ENCODE measurements around the gene UNK. TPM values are rescaled to one million over a fixed set of nuclear protein-coding genes. Genes with fewer than 3 reads are reported as not detected.
A peak's percentile ranks its signal among the peaks of the same experiment; 100 is the strongest.

UNK gene
- total RNA-seq, 1 experiment from 2014 or later, result 27.8 TPM

DNA sequence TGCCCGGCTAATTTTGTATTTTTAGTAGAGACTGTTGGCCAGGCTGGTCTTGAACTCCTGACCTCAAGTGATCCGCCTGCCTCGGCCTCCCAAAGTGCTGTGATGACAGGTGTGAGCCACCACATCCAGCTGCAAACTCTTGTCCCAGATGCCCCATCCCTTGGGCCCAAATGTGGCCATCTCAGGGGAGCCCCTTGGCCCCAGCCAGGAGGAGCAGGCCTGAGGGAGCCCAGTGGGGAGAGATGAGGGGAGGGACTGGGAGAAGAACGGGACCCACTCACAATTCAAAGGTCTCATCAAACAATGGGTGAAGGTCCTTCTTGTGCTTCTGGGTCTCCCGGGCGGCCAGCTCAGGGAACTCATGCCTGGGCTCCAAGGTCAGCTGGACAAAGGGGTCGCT, 45.1 kb downstream of the UNK start:
- H3K79me2 ChIP-seq (ENCODE audit: low read depth), result no peaks in the 10 kb centered on the region
- ChIA-PET CTCF (interaction anchor here (0.5 to 0.7 kb wide), 2 partner anchors 48 to 89 kb away, joined by 4 to 6 read pairs; partner anchors contain the start of gene TRIM47), POLR2A (ENCODE audit: unreplicated experiment) (interaction anchor here (0.6 kb wide), 1 partner anchor 64 kb away, joined by 4 read pairs; no protein-coding TSS in a partner anchor)
- H3K9me3 ChIP-seq (ENCODE audit: insufficient read depth, low read depth), result no peaks in the 10 kb centered on the region
- no peak overlapping the region for H3K27ac ChIP-seq
- no peaks in the 10 kb centered on the region for H3K27me3 ChIP-seq (ENCODE audit: insufficient read depth, low read depth)
- no peaks in the 10 kb centered on the region for H4K20me1 ChIP-seq (ENCODE audit: insufficient read depth)
- peaks cover 28% of the 10 kb centered on the region; the same call in 1 of the 2 replicates for H3F3A ChIP-seq (ENCODE audit: insufficient read depth, low read depth)
- BruUV-seq (replicated peaks), result no TSS peak
- H3K4me2 ChIP-seq, result no peak overlapping the region
- H3K4me3 ChIP-seq, result no peak overlapping the region
- no peak for DNase-seq
- no peaks in the 10 kb centered on the region for H3K9me2 ChIP-seq (ENCODE audit: insufficient read depth)
- no peaks in the 10 kb centered on the region for H3K4me1 ChIP-seq (replicated peaks; ENCODE audit: insufficient read depth)
- no peak overlapping the region for H2AFZ ChIP-seq
- no peaks in the 10 kb centered on the region for H3K36me3 ChIP-seq (ENCODE audit: low read depth)
- intact Hi-C loops (cut with micrococcal nuclease; ENCODE audit: unreplicated experiment), result no loop called here
- TF ChIP-seq, protein P1, sequence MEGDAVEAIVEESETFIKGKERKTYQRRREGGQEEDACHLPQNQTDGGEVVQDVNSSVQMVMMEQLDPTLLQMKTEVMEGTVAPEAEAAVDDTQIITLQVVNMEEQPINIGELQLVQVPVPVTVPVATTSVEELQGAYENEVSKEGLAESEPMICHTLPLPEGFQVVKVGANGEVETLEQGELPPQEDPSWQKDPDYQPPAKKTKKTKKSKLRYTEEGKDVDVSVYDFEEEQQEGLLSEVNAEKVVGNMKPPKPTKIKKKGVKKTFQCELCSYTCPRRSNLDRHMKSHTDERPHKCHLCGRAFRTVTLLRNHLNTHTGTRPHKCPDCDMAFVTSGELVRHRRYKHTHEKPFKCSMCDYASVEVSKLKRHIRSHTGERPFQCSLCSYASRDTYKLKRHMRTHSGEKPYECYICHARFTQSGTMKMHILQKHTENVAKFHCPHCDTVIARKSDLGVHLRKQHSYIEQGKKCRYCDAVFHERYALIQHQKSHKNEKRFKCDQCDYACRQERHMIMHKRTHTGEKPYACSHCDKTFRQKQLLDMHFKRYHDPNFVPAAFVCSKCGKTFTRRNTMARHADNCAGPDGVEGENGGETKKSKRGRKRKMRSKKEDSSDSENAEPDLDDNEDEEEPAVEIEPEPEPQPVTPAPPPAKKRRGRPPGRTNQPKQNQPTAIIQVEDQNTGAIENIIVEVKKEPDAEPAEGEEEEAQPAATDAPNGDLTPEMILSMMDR (conservative IDR thresholded peaks at IDR 0.05), result no peak
- no peak for TF ChIP-seq EZH2 (IDR thresholded peaks at IDR 0.05; ENCODE audit: low read depth)

DNA sequence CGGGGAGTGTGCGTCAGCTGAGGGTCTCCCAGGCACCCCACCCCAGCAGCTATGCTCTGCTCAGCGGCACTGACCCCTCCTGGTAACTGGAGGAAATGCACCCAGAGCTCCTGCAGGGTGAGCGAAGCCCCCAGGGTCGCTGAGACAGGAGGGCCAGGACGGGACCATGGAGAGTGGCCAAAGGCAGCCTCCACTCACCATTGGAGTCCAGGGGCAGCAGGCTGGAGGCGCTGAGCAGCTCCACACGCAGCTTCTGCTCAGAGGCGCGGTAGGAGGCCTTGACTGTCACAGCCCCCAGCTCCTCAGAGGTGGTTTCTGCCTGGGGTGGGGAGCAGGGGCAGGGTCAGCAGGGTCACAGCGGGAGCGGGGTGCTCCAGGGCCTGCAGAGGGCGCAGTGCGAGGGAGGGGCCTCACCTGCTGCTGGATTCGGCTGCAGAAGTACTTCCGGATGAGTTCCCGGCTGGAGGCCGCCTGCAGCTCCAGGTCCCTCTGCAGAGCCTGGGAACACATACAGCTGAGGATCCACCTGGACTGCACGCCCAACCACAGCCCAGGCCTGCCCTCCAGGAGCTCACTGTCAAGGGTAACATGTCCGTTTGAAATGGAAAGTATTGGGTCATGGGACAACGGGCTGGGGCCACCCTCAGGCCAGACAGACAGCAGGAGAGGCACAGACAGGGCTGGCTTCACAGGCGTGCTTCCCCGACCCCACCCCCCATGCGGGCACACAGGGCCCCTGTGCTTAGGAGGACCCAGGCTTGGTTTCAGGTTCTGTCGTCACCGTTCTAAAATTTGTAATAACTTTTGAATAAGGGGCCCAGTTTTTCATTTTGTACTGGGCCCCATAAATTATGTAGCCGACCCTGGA, 45.8 kb downstream of the UNK start:
- no peak for DNase-seq
- intact Hi-C loops (cut with micrococcal nuclease; ENCODE audit: unreplicated experiment), result no loop called here
- no peaks in the 10 kb centered on the region for H4K20me1 ChIP-seq (ENCODE audit: insufficient read depth)
- no peak overlapping the region for H3K4me2 ChIP-seq
- H3K36me3 ChIP-seq (ENCODE audit: low read depth), result no peaks in the 10 kb centered on the region
- H3K4me3 ChIP-seq, result no peak overlapping the region
- H3K27ac ChIP-seq, result no peak overlapping the region
- peaks cover 28% of the 10 kb centered on the region; the same call in 1 of the 2 replicates for H3F3A ChIP-seq (ENCODE audit: insufficient read depth, low read depth)
- no peaks in the 10 kb centered on the region for H3K9me2 ChIP-seq (ENCODE audit: insufficient read depth)
- POLR2A ChIA-PET (ENCODE audit: unreplicated experiment), result interaction anchor here (0.6 kb wide), 1 partner anchor 64 kb away, joined by 4 read pairs; no protein-coding TSS in a partner anchor
- no peaks in the 10 kb centered on the region for H3K4me1 ChIP-seq (replicated peaks; ENCODE audit: insufficient read depth)
- H3K27me3 ChIP-seq (ENCODE audit: insufficient read depth, low read depth), result no peaks in the 10 kb centered on the region
- no peak for TF ChIP-seq EZH2 (IDR thresholded peaks at IDR 0.05; ENCODE audit: low read depth)
- TF ChIP-seq, protein P1 (conservative IDR thresholded peaks at IDR 0.05), result peak; percentile 65; the same call in 1 of the 2 replicates
- H3K9me3 ChIP-seq (ENCODE audit: insufficient read depth, low read depth), result no peaks in the 10 kb centered on the region
- BruUV-seq (replicated peaks), result no TSS peak
- H3K79me2 ChIP-seq (ENCODE audit: low read depth), result no peaks in the 10 kb centered on the region
- CTCF ChIA-PET, result interaction anchor here (0.5 kb wide), 1 partner anchor 48 kb away, joined by 4 read pairs; the partner anchor contains the start of gene TRIM47
- no peak overlapping the region for H2AFZ ChIP-seq

DNA sequence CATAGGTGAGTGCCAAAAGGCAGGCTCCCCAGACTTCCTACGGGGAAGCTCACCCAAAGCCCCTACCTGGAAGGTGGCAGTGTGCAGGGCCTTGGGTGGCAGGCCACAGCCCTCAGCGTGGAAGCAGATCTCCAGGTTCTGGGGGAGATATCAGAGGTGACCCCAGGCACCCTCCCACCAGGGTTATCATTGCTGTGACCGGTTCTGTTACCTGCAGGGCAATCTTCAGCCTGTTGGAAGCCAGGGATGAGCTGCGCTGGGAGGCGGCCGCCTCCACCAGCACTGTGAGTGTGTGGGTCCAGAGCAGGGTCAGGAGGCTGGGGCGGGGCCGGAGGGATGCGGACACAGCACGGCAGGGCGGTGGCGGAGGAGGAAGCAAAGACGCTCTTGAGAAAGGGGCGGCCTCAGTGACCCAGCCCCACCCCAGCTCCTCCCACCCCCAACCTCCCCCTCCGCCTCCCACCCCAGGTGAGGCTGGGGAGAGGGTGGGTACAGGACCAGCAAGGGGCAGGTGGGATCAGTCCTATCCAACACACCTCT, 46.5 kb downstream of the UNK start:
- TF ChIP-seq, protein P1 (conservative IDR thresholded peaks at IDR 0.05), result no peak
- TF ChIP-seq EZH2 (IDR thresholded peaks at IDR 0.05; ENCODE audit: low read depth), result no peak
- Histone ChIP-seq H3K4me3 (no peak overlapping the region), H3K27me3 (ENCODE audit: insufficient read depth, low read depth) (no peaks in the 10 kb centered on the region), H3K36me3 (ENCODE audit: low read depth) (no peaks in the 10 kb centered on the region), H3K27ac (no peak overlapping the region), H3K9me3 (ENCODE audit: insufficient read depth, low read depth) (no peaks in the 10 kb centered on the region), H3K79me2 (ENCODE audit: low read depth) (no peaks in the 10 kb centered on the region), H3K9me2 (ENCODE audit: insufficient read depth) (no peaks in the 10 kb centered on the region), H4K20me1 (ENCODE audit: insufficient read depth) (no peaks in the 10 kb centered on the region), H3K4me2 (no peak overlapping the region), H3F3A (ENCODE audit: insufficient read depth, low read depth) (peaks cover 21% of the 10 kb centered on the region; the same call in 1 of the 2 replicates), H2AFZ (no peak overlapping the region), H3K4me1 (replicated peaks; ENCODE audit: insufficient read depth) (no peaks in the 10 kb centered on the region)
- ChIA-PET POLR2A (ENCODE audit: unreplicated experiment) (interaction anchor here (0.6 kb wide), 1 partner anchor 203 kb away, joined by 3 read pairs; no protein-coding TSS in a partner anchor), CTCF (no interaction called here)
- intact Hi-C loops (cut with micrococcal nuclease; ENCODE audit: unreplicated experiment), result no loop called here
- no TSS peak for BruUV-seq (replicated peaks)
- DNase-seq, result no peak
